NCI-H2081 treated with DMSO at 0.1 percent for 48 hours (cell line): ENCODE results near the gene FAM13C.
"Not testable (repeated sequence)": the region's sequence is repeated elsewhere in the genome, so short reads cannot be mapped to it uniquely, and the experiment has no call there.

Experiments
- DNase-seq: peaks from one replicate; lab custom pipeline; 2025; lab: John Stamatoyannopoulos, UW

FAM13C gene

GRCh38 chr10:59276133-59276532, 86.2 kb downstream of the FAM13C start:
- DNase-seq = no peak

DNA sequence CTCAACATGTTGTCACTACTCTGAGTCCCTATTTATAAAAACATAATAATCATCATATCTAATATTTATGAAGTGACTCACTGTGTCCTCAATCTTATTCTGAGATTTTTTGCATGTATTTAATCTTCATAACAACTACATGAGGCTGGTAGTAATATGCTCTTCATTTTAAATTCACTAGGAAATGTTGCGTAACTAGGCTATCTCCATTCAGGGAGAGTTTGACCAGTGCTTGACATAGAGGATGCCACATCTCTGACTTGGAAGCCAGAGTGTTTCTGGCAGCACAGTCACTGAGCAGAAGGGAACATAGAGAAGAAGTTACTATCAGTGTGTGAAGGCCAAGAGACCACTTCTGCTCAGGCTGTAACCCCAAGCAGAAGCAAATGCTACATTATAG, 88.9 kb downstream of the FAM13C start:
- no peak for DNase-seq

DNA sequence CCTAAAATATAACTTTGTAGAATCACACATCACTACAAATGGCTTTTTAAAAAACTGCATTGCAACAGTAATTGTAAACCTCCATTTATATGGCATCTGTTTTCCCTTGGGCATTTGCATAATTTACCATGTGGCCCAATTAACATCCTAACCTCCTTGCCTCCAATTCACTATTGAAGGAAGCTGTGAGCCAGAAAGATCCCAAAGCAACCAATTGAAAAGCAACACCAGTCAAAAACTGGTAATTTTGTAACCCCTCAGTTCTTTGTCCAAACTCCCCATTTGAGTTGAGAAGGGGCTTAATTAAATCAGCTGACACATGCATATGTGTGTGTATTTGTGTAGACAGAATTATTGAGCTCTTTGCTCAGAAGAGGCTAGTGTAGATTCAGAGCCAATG, 90.3 kb downstream of the FAM13C start:
- DNase-seq = no peak

- no peak for DNase-seq
These were observed 91.2 kb downstream of the FAM13C start for GRCh38 chr10:59271160-59271559.

DNA sequence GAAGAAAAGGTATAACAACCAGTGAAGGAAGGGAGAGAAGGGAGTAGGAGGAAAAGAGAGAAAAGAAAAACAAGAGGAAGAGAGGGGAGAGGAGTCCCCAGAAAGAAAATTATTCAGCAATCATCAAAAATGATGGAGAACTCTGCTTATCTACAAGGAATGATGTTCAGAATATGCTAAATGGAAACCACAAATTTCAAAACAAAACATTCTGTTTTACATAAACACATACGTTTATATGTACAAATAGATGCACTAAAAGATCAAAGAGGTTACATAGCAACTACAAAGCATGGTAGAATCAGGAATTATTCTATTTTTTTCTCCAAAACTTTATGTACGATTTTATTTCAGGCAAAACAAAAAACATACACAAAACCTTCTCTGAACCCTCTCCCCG, 91.9 kb downstream of the FAM13C start:
- DNase-seq = no peak

DNA sequence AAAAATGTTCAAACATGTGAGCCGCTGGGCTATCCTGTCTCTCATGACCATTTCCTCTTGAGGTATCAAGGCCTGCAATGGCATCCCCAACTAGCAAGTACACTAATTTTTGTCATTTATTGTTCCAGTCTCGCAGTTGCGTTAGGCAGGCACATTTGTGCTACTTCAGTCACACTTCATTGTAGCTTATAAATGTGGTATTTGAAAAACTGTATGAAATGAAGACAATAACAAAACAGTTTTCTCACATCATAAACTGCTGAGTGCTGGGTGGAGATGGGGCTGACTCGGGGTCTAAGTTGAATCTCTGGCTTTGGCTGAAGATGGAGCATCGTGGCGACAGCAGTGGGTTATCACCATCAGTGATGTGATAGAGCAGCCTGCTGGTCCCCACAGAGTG, 92.7 kb downstream of the FAM13C start:
- DNase-seq = no peak

GRCh38 chr10:59268460-59268859, 93.9 kb downstream of the FAM13C start:
- no peak for DNase-seq

- no peak for DNase-seq
These were observed 96.0 kb downstream of the FAM13C start for GRCh38 chr10:59266321-59266720.

GRCh38 chr10:59265141-59265540, 97.2 kb downstream of the FAM13C start:
- DNase-seq = no peak

GRCh38 chr10:59258890-59259289, 103.5 kb downstream of the FAM13C start:
- DNase-seq = no peak

DNA sequence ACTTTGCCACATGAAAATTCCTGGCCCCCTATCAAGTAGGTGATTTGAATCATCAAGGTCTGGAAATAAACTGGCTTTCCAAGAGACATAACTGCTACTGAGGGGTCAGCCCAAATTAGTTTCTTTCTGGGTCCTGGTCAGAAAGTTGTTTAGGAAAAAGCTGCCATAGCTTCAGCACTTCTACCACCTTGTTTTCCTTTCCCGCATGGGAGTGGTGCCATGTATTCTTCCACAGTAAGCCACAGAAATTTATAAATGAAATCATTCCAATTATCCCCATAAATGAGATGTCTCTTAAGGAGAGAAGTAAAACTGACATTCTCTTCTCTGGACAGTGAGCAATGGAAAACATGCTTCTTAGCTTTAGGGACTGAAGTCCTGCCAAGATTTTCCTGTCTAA, 105.1 kb downstream of the FAM13C start:
- DNase-seq = no peak

DNA sequence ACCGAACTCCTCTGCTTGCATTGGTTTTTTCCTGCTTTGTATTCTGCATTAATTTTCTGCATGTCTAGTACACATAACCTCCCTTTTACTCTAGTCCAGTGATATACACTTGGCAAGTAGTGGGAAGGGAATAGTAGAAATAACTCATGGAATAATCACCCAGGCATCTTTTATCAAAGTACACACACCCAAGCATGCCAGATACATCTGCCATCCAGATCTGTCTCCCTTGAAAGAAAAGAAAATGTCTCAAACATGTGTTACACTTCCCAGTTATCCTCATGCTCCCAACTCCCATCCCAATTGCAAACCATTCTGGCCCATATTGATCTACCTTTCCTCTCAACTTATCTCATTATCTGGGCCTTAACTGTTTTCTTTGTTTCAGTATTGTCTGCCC, 106.9 kb downstream of the FAM13C start:
- no peak for DNase-seq

GRCh38 chr10:59252491-59252890, 109.9 kb downstream of the FAM13C start:
- DNase-seq = no peak

DNA sequence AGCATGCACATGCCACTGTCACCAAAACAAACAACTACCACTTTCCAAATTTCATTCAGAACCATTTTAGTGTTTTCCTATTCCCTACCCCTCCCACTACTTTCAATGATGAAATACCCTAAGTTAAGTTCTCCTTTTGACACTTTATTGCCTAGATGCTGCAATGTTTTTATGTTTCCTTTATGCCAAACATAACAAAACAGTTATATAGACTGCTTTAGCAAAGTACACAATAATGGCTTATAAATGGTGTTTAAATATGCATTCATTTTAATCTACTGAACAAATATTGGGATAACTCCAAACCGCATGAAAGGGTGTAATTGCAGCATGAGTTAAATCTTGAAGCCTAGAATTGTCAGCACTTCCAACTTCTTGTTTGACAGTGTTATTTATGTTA, 116.7 kb downstream of the FAM13C start:
- DNase-seq = no peak

DNA sequence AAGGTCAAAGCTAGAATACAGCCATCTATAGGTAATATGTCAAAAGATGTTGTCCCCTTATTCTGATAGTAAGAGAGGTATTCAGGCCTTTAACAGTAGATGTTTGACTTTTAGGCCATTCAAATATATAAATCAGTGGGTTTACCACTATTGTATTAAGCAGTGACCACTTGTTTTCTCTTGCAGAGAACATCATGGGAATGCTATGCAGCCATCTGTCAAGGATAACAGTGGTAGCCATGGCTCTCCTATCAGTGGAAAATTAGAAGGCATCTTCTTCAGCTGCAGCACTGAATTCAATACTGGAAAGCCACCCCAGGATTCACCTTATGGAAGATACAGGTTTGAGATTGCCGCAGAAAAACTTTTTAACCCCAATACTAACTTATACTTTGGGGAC, 117.5 kb downstream of the FAM13C start:
- DNase-seq = no peak

DNA sequence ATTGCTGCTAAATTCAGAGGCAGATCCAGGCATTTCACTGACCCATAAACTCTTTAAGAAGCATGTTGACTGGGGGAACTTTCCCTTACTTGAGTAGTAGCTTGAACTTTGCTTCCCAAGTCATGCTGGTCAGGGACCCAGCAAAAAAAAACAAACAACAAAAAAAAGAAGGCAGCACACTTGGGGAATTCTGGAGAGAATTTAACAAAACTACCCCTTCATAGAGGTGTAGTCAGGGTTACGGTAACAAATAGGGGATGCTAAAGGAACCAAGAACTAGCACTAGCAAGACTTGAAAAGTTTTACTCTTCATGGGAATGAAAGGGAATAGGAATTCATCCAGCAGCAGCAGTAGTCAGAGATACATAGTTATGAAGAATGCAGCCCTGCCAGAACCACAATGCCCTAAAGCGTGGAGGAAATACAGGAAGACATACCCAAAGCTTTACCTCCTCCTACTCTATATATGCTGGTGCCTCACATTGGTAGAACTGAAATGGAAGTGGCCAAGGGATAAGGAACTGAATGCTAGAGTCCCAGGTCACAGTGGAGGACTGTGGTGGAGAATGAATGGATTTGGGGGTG, 118.6 kb downstream of the FAM13C start:
- DNase-seq = no peak

DNA sequence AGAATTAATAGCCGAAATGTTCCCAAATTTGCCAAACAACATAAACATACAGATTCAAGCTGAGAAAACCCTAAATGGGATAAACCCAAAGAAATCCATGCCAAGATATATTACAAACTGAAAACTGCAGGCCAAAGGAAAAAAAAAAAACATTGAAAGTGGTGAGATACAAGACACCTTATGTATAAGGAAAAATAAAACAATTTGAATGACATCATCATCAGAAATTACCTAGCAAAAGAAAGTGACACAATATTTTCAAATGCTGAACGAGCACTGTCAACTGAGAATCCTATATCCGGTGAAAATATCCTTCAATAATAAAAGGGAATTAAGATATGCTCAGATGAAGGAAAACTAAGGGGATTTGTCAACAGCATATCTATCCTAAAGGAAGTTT, 119.4 kb downstream of the FAM13C start:
- DNase-seq = no peak

GRCh38 chr10:59242057-59242456, 120.3 kb downstream of the FAM13C start:
- no peak for DNase-seq

GRCh38 chr10:59240582-59241183, 121.7 kb downstream of the FAM13C start:
- DNase-seq = no peak

GRCh38 chr10:59239108-59239507, 123.2 kb downstream of the FAM13C start:
- DNase-seq = not testable (repeated sequence)

DNA sequence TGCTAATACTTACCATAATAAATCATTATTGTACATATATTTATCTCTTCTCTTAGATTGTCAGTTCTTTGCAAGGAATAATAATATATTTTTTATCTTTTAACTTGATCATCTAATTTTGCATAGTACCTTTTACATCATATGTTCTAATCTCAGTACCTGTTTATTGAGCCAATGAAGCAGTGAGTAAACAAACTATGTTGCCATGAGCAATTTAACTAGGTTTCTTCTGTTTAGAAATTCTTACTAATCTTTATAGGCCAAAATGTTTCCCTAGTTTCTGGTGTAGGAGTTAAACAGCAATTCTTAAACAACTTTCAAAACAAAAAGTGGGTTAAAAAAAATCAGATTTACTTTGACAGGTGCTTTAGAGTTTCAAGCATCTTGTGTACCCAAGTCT, 124.6 kb downstream of the FAM13C start:
- no peak for DNase-seq

DNA sequence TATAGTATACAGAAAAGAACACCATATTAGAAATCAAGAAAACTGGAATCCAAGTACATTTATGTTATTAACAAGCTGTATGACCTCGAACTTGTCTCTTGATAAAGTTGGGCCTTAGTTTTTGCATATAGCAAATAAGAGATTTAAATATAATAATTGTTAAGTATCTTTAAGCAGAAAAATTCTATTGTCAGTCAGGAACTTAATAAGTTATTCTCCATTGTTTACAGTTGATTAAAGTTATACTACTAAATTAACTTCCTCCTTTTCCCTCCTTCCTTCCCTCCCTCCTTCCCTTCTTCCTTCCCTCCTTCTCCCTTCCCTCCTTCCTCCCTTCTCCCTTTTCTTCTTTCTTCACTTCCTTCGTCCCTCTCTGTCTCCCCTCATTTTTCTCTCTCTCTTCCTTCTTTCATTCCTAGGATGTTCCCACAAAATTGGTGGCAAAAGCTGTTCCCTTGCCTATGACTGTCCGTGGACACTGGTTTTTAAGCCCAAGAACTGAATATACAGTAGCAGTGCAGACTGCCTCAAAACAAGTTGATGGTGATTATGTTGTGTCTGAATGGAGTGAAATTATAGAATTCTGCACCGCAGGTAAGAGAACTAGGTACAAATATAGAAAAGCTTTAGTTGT, 126.2 kb downstream of the FAM13C start:
- DNase-seq = no peak

DNA sequence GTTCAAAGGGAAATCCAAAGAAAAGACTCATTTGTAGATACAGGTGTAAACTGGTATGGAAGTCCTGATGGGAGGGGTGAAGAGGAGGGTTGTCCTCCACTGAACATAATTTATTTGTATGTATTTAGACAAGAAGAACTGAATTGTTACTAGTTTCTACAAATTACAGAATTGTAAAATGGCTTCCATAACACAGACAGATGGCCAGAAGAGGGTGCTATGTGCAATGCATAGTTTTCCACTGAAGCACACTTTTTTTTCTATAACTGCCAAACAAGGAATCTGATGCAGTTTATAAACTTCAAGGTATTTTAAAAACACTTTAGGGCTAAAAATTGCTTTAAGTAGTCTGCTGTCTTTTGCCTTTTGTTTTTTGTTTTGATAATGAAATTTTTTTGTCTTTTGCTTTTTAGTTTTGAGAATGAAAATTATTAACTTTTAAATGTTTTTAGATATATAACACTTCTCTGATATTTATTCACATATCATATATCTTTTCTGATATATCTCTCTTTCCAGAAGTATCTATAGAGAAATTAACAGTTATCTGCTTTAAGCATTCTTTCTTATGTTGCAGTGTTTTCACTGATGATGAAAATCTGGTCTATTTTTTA, 127.4 kb downstream of the FAM13C start:
- DNase-seq = no peak
